LHCN-M2 (cell line): ENCODE measurements around the gene PHF8. TPM values are rescaled to one million over a fixed set of nuclear protein-coding genes. Genes with fewer than 3 reads are reported as not detected.

Source experiments
- DNase-seq: peaks from one replicate; pipeline ENCODE4 v3.0.0-alpha.2; 2012; ENCODE audit warnings: low read depth
- polyA plus RNA-seq: library from polyadenylated mRNA; unstranded; fragments of >200 nt; gene quantifications from one replicate; pipeline ENCODE4 v1.2.1, GENCODE V29; 2012; ENCODE audit warnings: missing spikeins
- total RNA-seq: library from RNA; depleted of rRNA; stranded (reverse); fragments of >200 nt; gene quantifications from 2 replicates; pipeline ENCODE4 v1.2.3, GENCODE V29; 2014; rRNA removed

The PHF8 gene
- total RNA-seq, result 7.6 and 10.1 TPM in 2 replicates
- polyA plus RNA-seq, result 5.2 TPM

DNA sequence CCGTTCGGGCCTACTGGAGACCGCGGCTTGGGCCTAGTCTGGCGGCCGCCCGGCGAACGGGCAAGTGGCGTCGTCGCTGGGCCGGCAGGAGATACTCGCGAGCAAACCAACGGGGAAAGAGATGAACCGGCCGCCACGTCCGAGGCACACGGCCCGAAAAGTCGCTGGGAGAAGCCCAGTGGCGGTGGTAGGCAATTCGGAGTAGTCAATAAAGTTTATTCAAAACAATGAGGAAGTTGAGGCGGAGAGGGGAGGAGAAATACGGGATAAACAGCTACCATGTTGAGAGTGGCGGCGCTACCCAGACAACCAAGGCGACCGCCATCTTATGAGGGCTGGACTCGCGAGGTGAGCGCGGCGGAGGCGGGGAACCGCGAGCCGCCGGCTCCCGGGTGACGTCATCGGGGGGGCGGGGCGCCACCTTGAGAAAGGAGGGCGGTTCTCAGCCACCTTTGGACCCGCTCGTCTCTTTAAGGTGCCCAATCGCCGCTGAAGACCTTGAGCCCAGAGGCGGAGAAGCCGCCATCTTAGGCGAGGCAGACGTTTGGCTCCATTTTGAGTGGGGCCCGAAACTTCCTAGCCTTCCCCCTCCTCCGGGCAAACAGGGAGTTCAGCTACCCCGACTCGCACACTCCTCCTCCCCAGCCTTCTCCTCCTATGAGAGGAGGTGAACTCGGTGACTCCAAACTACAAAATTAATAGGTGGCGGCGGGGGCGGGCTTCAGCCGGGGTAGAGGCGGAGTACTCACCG, at the start of gene PHF8:
Gene PHF8 (minus strand): TSS at position 348 of the 751 bp plus-strand sequence. CDS start 1,745 bp downstream, outside the sequence.
- DNase-seq, result peak; percentile 90

DNA sequence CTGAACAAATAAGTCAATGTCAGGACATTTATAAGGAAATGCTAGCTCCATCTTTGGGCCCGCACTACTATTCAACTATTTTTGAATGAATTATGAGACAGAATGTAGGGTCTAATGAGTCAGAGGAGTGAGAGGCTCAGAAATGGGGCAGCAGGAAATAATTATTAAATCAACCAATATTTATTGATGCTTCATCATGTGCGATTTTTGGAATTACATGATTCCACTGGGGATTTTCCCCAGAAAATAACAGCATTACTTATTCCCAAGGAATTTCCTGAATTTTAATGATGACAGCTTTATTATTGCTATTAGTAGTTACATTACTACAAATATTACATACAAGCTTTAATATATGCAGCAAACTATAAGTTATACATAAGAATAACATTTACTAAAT, 49.3 kb upstream of the PHF8 start:
- DNase-seq, result no peak

DNA sequence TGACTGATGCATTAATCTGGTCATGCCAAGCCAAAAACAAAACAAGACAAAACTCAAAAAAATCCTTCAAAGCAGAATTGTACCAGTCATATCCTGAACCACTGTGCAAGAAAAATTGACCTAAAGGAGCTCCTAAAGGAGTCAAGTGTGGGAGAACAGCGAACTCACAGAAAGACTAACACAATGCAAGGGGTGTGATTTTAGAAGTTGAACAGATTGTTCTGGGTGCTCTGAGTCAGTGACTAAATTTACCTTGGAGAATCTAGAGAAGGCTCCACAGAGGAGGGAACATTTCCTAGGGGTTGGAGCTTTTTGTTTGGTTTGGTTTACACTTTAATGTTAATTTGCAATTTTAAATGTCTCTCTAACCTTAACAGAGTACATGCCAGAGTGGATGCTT, 48.9 kb upstream of the PHF8 start:
- peak; percentile 31 for DNase-seq

DNA sequence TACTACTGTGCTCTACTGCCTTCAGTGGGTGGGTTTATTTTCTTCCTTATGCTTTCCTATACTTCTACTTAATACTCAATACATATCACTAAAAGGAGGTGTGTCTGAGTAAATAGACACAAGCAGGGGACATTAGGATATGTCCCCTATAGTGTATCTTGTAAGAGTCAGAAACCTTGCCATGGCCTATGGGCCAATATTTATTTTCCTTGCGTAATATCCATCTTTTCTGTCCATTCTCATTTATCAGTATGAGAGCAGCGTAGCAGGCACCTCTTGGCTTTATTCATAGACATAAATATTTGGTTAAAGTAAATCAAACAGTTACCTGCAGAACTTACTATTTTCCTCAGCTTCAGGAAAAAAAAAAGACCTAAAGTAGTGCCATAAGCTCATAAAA, 46.6 kb upstream of the PHF8 start:
- DNase-seq, result no peak

GRCh38 chrX:54089191-54089590, 44.9 kb upstream of the PHF8 start:
- DNase-seq, result no peak

DNA sequence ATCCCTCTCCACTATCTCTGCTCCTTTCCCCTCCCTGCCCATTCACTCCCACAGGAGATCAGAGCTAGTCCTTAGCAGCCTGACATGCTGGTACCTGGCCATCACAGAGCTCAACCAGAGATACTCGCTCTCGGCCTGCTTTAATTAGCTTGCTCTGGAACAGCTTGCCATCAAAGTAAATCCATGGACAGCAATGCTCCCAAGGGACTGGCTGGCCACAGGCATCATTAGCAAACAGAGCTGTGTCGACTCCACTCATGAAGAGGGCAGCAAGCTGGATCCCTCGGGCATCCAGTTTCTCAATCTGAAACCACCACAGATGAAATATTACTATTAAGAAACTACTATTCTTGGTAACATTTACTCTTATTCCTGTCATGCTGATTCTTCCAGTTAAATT, 43.4 kb upstream of the PHF8 start:
- peak; percentile 20 for DNase-seq

DNA sequence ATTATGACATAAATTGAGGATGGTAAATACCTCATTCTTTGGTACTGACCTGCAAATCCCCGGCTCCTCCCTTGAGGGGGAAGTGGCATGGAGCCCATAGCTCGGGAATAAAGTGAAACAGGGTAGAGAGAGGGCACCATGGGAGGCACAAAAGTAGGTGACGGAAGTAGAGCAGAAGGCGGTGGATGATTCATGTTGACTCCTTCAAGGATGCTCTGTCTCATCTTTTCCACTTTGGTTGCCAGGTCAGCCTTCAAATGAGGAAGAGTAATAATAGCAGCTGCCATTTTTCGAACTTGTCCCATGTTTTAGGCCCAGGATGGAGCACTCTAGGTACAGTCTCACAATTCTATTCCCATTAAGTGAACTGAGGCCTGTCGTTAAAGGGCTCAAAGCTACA, 41.4 kb upstream of the PHF8 start:
- no peak for DNase-seq

DNA sequence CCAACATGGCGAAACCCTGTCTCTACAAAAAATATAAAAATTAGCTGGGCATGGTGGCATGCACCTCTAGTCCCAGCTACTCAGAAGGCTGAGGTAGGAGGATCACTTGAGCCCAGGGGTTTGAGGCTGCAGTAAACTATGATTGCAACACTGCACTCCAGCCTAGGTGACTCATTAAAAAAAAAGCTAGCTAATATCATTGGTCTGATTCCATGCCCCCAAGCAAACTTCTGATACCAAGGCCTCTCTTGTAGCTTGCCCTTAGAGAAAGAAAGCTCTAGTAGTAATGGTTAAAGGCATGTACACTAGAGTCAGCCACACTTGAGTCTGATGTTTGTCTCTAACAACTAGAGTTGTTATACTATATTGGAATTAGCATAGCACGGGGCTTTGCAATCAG, 32.6 kb upstream of the PHF8 start:
- DNase-seq, result peak; percentile 14

DNA sequence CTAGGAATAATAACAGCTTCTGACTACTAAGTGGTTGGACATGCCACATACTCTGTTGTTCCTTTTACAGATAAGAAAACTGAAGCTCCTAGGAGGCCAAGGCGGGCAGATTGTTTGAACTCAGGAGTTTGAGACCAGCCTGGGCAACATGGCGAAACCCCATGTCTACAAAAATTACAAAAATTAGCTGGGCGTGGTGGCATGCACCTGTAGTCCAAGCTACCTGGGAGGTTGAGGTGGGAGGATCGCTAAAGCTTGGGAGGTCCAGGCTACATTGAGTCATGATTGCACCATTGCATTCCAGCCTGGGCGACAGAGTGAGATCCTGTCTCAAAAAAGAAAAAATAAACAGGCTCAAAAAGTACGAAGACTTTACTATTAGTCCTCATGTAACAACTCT, 30.6 kb upstream of the PHF8 start:
- no peak for DNase-seq

GRCh38 chrX:54067766-54068165, 23.5 kb upstream of the PHF8 start:
- no peak for DNase-seq

- peak; percentile 34 for DNase-seq
These were observed 22.6 kb upstream of the PHF8 start for GRCh38 chrX:54066841-54067240.

DNA sequence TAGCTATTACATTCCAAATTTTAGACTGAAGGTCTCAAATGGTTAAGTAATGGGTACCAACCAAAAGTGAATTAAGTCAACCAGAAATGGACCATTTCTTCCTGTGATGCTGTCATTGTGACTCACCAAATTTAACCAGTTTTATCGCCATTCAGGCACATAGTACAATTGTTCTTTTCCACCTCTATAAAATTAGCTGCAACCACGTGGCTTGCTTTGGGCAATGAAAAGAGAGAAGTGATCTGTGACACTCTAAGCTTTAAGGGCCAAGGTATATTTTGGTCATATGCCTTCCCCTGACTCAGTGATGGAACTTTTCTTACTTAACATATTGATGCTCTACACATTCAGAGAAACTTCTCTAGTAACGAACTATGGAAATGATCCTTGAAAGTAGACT, 20.3 kb upstream of the PHF8 start:
- DNase-seq, result no peak

- no peak for DNase-seq
These were observed 19.1 kb upstream of the PHF8 start for GRCh38 chrX:54063361-54063760.

DNA sequence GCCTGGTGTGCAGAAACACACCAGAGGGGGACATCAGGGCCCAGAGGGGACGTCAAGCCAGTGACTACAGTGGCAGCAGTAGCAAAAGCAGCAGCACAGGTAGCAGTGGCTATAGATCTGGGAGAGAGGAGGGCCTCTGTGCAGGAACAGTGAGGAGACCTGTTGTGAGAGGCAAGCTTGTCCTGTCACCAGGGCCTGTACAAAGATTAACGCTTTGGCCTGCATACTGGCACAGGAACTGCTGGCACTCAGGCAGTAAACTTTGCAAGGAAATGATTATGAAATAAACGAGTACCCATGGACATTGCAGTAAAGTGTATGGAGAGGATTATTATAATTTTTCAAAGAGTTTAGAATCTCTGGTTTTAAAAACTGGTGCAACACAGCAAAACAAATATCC, 5.5 kb upstream of the PHF8 start:
- DNase-seq, result no peak

- no peak for DNase-seq
These were observed 4.1 kb upstream of the PHF8 start for GRCh38 chrX:54048412-54048811.

DNA sequence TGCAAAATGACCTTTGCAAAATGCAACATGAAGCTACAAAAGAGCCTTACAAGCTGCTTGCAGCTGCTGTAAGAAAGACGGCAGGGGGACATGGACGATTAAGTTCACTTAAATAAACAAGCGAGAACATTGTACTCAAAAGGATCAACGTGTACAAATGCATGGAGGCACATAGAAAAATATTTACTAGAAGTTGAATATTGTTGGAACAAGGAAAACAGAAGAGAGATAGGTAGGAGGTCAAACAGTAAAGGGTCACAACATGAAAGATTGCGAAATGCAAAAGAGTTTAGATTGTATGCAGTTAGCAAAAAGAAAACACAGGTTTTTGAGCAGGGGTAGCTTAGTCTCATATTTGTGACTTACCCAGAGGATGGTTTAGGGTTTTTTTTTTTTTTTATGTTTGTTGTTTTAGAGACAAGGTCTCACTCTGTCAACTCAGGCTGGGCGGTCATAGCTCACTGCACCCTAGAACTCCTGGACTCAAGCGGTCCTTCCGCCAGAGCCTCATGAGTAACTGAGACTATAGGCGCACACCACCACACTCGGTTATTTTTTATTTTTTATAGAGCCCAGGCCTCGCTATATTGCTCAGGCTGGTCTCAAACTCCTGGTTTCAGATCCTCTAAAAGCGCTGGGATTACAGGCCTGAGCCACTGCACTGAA, 1.4 kb upstream of the PHF8 start:
- no peak for DNase-seq

GRCh38 chrX:54044877-54045338, 635 bp upstream of the PHF8 start:
- peak; percentile 35 for DNase-seq

- DNase-seq, result peak; percentile 10
These were observed 640 bp downstream of the PHF8 start for GRCh38 chrX:54043541-54044125.

GRCh38 chrX:54043056-54043455, 1.2 kb downstream of the PHF8 start:
- no peak for DNase-seq

DNA sequence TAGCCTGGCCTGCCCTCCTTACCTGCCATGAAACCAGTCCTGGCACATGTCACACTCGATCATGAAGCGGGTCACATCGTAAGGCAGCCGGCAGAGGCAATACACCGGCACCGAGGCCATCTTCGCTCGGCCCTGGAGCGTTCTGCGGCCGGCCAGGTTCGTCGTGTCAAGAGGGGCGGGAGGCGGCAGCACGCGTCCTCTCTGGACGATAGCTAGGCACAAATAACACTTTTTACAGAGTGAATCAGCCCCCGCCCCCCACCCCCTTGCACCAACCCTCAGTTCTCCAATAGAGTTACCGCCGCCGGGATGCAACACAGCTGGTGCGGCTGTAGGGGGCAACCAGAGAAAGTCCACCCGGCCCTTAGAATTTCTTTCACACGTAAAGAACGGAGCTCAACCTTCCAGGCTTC, 1.7 kb downstream of the PHF8 start:
- DNase-seq, result peak; percentile 56

DNA sequence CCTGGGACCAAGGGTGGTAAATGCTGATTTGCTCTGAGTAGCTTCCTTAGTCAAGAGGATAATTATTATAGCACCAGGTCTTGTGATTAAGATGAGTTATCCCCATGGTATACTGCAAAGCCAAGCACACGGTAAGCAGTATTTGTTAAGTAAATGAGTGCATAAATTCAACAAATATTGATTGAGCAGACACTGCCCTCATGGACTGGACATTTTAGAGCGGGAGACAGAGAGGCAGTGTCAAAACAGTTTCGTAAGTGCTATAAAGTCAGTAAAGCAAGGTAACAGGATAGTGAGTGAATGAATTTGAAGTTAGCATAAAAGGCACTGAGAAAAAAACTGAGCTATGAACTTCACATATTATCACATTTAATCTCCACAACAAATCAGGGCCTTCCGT, 13.9 kb downstream of the PHF8 start:
- DNase-seq, result no peak

- DNase-seq, result no peak
These were observed 14.6 kb downstream of the PHF8 start for GRCh38 chrX:54029529-54030143.
